Activated B cell treated with CpG ODN at 0.5 μM for 24 hours (primary cell): ENCODE results near the gene OPTC. TPM values are rescaled to one million over a fixed set of nuclear protein-coding genes. Genes with fewer than 3 reads are reported as not detected.
"Not testable (repeated sequence)": the region's sequence is repeated elsewhere in the genome, so short reads cannot be mapped to it uniquely, and the experiment has no call there.

Source experiments
- ATAC-seq: fragments of 200-7000 bp; cut with Tn5 transposase; one replicate; pipeline ENCODE4 v1.10.0; 2021; ENCODE audit warnings: low read depth, mild to moderate bottlenecking, moderate library complexity
- CTCF ChIA-PET: fragments of 350-600 bp; sonication (Branson Sonifier 250); formaldehyde crosslinking; loops from one replicate; lab custom pipeline; 2021; ENCODE audit warnings: antibody characterized with exemption; lab: Charles Lee
- POLR2A ChIA-PET: fragments of 350-600 bp; sonication (Branson Sonifier 250); formaldehyde crosslinking; loops from one replicate; lab custom pipeline; 2021; ENCODE audit warnings: antibody characterized with exemption; lab: Charles Lee
- DNase-seq: peaks from one replicate; pipeline ENCODE4 v3.0.0; 2022
- H3K27ac Mint-ChIP-seq: one replicate; pipeline ENCODE4 v1.8.0; 2020; ENCODE audit warnings: mixed read lengths
- H3K27me3 Mint-ChIP-seq: one replicate; pipeline ENCODE4 v1.8.0; 2021; ENCODE audit warnings: mixed read lengths
- H3K36me3 Mint-ChIP-seq: one replicate; pipeline ENCODE4 v1.8.0; 2021; ENCODE audit warnings: low read depth, mixed read lengths
- H3K4me1 Mint-ChIP-seq: one replicate; pipeline ENCODE4 v1.8.0; 2021; ENCODE audit warnings: mixed read lengths
- H3K4me3 Mint-ChIP-seq: one replicate; pipeline ENCODE4 v1.8.0; 2020; ENCODE audit warnings: mild to moderate bottlenecking, mixed read lengths
- H3K9me3 Mint-ChIP-seq: one replicate; pipeline ENCODE4 v1.8.0; 2020; ENCODE audit warnings: mixed read lengths
- intact Hi-C: fragments of 100-400 bp; cut with micrococcal nuclease; formaldehyde crosslinking; loops from one replicate; pipeline ENCODE4 v1.15.1; 2024
- total RNA-seq: library from RNA; stranded (reverse); gene quantifications from 2 replicates; pipeline ENCODE4 v1.2.3, GENCODE V29; 2022
- TF ChIP-seq, protein P1 (sequence below): fragments of 200-600 bp; IDR thresholded peaks from one replicate; pipeline ENCODE4 v1.8.0; 2022; ENCODE audit warnings: antibody characterized with exemption, mild to moderate bottlenecking

The OPTC gene
- total RNA-seq, 1 donor from 2014 or later: not detected

DNA sequence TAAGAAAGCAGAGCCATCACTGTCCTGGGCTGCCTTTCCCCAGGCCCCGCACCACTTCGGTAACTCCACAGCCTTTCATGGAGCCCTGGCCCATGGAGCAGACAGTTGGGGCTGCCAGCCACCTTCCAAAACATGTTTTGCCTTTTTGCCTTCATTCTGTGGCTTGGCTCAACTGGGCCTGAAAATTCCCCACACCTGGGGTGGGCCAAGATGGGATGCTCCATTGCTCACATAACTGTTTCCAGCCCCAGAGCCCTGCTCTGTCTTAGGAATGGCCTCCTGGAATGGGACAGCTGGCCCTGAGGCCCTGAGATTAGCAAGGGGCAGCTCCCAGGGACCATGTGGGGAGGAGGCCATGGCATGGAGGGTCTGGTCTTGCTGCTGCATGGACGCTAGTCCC, 29.2 kb upstream of the OPTC start:
- Mint-ChIP-seq H3K4me1 (peaks cover 33% of the 10 kb centered on the region), H3K27ac (no peak overlapping the region), H3K27me3 (peaks cover 3% of the 10 kb centered on the region), H3K9me3 (no peaks in the 10 kb centered on the region), H3K36me3 (no peaks in the 10 kb centered on the region), H3K4me3 (no peak overlapping the region)
- ChIA-PET CTCF (interaction anchor here (1.5 kb wide), 1 partner anchor 23 kb away, joined by 5 read pairs; no protein-coding TSS in a partner anchor), POLR2A (no interaction called here)
- intact Hi-C loops: no loop called here
- no peak for DNase-seq
- TF ChIP-seq, protein P1, sequence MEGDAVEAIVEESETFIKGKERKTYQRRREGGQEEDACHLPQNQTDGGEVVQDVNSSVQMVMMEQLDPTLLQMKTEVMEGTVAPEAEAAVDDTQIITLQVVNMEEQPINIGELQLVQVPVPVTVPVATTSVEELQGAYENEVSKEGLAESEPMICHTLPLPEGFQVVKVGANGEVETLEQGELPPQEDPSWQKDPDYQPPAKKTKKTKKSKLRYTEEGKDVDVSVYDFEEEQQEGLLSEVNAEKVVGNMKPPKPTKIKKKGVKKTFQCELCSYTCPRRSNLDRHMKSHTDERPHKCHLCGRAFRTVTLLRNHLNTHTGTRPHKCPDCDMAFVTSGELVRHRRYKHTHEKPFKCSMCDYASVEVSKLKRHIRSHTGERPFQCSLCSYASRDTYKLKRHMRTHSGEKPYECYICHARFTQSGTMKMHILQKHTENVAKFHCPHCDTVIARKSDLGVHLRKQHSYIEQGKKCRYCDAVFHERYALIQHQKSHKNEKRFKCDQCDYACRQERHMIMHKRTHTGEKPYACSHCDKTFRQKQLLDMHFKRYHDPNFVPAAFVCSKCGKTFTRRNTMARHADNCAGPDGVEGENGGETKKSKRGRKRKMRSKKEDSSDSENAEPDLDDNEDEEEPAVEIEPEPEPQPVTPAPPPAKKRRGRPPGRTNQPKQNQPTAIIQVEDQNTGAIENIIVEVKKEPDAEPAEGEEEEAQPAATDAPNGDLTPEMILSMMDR: no peak
- ATAC-seq: no peak

DNA sequence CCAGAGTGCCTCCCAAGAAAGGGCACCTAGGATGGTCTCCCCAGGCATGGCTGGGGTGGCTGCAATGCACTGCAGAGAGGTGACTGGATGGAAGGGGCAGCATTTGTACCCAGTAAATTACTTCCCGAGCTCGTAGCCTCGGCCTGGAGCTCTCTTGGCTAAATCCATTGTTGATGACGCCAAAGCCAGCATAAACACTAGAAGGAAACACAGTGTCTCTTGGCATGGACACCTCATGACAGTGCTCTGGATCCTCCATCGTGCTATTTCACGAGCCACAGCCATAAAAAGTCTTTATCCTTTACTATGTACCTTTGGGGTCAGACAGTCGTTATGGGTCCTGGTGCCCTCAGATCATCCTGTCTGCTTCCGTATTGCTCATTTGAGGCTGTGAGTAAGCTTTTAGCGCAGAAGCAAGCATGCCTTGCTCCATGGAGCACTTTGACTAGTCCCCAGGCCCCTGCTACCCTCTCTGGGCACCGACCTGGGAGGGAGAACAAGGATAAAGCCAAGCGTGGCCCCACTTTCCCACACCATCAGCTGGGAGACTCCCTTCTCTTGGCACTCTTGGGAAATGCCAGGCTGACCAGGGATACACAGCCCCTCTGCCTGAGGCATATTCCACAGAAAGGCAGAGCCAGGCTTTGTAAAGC, 28.7 kb upstream of the OPTC start:
- no peaks in the 10 kb centered on the region for H3K9me3 Mint-ChIP-seq
- TF ChIP-seq, protein P1: no peak
- no peak overlapping the region for H3K4me3 Mint-ChIP-seq
- peaks cover 28% of the 10 kb centered on the region for H3K4me1 Mint-ChIP-seq
- DNase-seq (no peak), ATAC-seq (no peak)
- ChIA-PET POLR2A (interaction anchor here (0.7 kb wide), 1 partner anchor 55 kb away, joined by 4 read pairs; no protein-coding TSS in a partner anchor), CTCF (no interaction called here)
- intact Hi-C loops: no loop called here
- H3K27ac Mint-ChIP-seq: no peak overlapping the region
- no peaks in the 10 kb centered on the region for H3K36me3 Mint-ChIP-seq
- H3K27me3 Mint-ChIP-seq: peaks cover under 1% of the 10 kb centered on the region

DNA sequence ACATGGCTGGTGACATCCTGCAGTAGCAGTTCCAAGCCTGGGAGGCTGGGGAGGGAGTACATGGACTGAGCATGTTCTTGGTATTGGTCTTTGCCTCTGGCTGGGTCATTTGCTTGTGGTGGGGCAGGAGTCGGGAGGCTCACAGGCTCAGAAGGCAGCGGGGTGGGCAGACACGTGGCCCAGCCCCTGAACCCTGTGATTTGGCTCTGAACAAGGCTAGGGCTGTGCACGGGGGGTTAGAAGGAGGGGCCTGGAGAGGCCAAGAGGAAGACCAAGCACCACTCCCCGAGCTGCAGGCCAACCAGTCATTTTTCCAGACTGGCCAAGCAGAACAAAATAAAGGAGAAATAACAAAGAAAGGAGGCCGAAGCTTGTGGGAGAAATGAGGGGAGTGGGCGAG, 28.0 kb upstream of the OPTC start:
- no peak for ATAC-seq
- intact Hi-C loops: no loop called here
- Mint-ChIP-seq H3K27ac (no peak overlapping the region), H3K36me3 (no peaks in the 10 kb centered on the region), H3K4me3 (no peak overlapping the region), H3K9me3 (no peaks in the 10 kb centered on the region), H3K27me3 (no peaks in the 10 kb centered on the region), H3K4me1 (peaks cover 21% of the 10 kb centered on the region)
- TF ChIP-seq, protein P1: no peak
- CTCF ChIA-PET: interaction anchor here (1.0 kb wide), 1 partner anchor 124 kb away, joined by 3 read pairs; no protein-coding TSS in a partner anchor
- POLR2A ChIA-PET: interaction anchor here (0.7 kb wide), 1 partner anchor 56 kb away, joined by 4 read pairs; no protein-coding TSS in a partner anchor
- no peak for DNase-seq

DNA sequence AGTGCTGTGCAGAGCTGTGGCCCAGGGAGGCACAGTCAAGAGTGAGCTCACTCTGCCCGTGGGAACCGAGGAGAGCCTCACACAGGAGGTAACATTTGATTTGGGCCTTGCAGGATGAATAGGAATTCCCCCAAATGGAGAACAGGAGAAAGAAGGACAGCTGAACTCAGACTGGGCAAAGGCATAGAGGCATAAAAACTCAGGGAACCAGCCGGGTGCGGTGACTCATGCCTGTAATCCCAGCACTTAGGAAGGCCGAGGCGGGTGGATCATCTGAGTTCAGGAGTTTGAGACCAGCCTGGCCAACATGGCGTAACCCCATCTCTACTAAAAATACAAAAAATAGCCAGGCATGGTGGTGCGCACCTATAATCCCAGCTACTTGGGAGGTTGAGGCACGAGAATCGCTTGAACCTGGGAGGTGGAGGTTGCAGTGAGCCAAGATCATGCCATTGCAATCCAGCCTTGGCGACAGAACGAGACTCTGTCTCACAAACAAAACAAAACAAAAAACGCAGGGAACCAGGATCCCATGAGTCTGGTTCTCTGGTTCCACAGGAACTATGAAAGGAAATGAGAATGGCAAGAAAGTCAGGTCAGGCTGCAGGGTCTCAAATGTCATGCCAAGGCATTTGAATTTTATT, 26.9 kb upstream of the OPTC start:
- intact Hi-C loops, ATAC-seq, DNase-seq, POLR2A ChIA-PET, H3K4me3 Mint-ChIP-seq, H3K9me3 Mint-ChIP-seq, H3K27me3 Mint-ChIP-seq, H3K27ac Mint-ChIP-seq, H3K36me3 Mint-ChIP-seq: not testable (repeated sequence)
- CTCF ChIA-PET: interaction anchor here (1.0 kb wide), 1 partner anchor 125 kb away, joined by 3 read pairs; no protein-coding TSS in a partner anchor
- H3K4me1 Mint-ChIP-seq: peaks cover 13% of the 10 kb centered on the region

DNA sequence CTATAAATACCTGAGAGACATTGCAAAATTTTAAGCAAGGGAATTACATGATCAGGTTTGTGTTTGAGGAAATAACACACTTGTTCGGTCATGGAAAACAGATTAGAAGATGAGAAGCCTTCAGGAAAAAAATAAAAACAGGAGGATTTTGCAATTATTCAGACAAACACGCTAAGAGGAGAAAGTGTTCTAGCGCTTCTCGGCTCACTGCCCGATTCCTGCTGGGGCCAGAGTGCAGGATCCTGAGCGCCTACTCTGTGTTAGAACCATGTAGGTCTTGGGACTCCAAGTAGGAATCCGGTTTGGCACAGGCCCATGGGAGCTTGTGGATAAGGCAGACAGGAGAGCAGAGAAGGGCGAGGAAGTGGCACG, 26.4 kb upstream of the OPTC start:
- intact Hi-C loops: no loop called here
- Mint-ChIP-seq H3K27me3 (no peaks in the 10 kb centered on the region), H3K4me3 (no peak overlapping the region), H3K4me1 (peaks cover 8% of the 10 kb centered on the region), H3K36me3 (no peaks in the 10 kb centered on the region), H3K9me3 (no peaks in the 10 kb centered on the region), H3K27ac (no peak overlapping the region)
- DNase-seq (no peak), ATAC-seq (no peak)
- TF ChIP-seq, protein P1: no peak
- ChIA-PET POLR2A (no interaction called here), CTCF (no interaction called here)
